ENCODE measurements around the gene PRR20C.
"Not testable (repeated sequence)": the region's sequence is repeated elsewhere in the genome, so short reads cannot be mapped to it uniquely, and the experiment has no call there.

Gene PRR20C

GRCh38 chr13:57153761-57154160 is at the start of gene PRR20C:
Gene PRR20C, plus strand, starts transcription at chr13:57154061. Its CDS starts 387 bp downstream, at chr13:57154448.
- not testable (repeated sequence) for H3K27ac ChIP-seq

GRCh38 chr13:57114945-57115344 is 38.9 kb upstream of the PRR20C start:
- no peak for TF ChIP-seq ZFX (IDR thresholded peaks at IDR 0.05; ENCODE audit: borderline replicate concordance)
- TF ChIP-seq CTCF (IDR thresholded peaks at IDR 0.05) = no peak
- no peak overlapping the region for H3K27ac ChIP-seq

- TF ChIP-seq ZFX (IDR thresholded peaks at IDR 0.05; ENCODE audit: borderline replicate concordance) (no peak), CTCF (IDR thresholded peaks at IDR 0.05) (no peak)
- H3K27ac ChIP-seq = no peak overlapping the region
These were observed 30.2 kb upstream of the PRR20C start for GRCh38 chr13:57123681-57124080.

DNA sequence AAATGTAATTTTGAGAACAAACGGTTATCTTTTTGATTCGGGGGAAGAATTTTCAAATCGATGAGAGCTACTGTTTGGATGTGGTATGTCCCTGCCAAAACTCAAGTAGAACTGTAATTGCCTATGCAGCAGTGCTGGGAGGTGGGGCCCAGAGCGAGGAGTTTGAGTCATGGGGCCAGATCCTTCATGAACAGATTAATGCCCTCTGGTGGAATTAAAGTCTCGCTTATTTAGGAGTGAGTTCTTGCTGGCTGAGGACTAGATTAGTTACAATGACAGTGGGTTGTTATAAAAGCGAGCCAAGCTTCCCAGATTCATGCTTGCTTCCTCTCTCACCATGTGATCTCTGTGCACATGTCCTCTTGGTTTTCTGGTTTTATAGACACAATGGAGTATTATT is 25.0 kb upstream of the PRR20C start:
- TF ChIP-seq ZFX (IDR thresholded peaks at IDR 0.05; ENCODE audit: borderline replicate concordance) (no peak), CTCF (IDR thresholded peaks at IDR 0.05) (no peak)
- H3K27ac ChIP-seq = no peak overlapping the region

DNA sequence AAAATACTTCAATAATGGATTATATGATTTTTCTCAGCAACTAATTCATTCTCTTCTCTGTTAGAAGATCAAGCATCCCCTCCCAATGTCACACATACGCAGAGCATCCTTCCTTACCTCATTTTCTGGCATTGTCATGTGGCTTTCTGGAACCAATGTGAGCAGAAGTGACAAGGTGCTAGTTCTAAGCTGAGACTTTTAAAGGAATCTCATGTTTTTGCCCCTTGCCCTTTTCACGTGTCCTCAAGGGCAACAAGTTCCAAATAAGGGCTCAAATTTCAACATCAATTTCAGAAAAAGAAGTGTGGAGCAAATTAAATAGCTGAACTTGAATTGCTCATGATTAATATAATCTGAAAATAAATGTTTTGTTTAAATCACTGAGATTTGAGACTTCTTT is 17.8 kb upstream of the PRR20C start:
- no peak overlapping the region for H3K27ac ChIP-seq
- TF ChIP-seq ZFX (IDR thresholded peaks at IDR 0.05; ENCODE audit: borderline replicate concordance) = no peak
- TF ChIP-seq CTCF (IDR thresholded peaks at IDR 0.05) = no peak

DNA sequence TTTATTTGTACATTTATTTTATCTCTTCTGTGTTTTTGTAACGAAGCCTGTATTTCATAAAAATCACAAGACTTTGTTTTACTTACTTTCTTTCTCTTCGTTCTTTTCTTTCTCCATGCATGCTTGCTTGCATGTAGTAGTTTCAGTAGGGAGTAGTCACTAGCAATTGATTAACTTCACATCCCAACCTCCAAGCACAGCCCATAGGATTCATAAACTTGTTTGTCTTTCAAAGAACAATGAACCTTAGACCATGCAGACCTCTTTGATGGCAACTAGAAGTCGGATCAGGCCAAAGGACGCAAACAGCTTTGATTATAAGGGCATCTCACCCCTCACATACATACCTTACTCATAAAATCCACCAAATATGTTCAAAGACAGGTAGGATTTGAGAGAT is 16.3 kb upstream of the PRR20C start:
- H3K27ac ChIP-seq = no peak overlapping the region
- TF ChIP-seq CTCF (IDR thresholded peaks at IDR 0.05) = no peak
- TF ChIP-seq ZFX (IDR thresholded peaks at IDR 0.05; ENCODE audit: borderline replicate concordance) = no peak

- no peak for TF ChIP-seq CTCF (IDR thresholded peaks at IDR 0.05)
- TF ChIP-seq ZFX (IDR thresholded peaks at IDR 0.05; ENCODE audit: borderline replicate concordance) = no peak
- H3K27ac ChIP-seq = no peak overlapping the region
These were observed 14.9 kb upstream of the PRR20C start for GRCh38 chr13:57138988-57139387.

DNA sequence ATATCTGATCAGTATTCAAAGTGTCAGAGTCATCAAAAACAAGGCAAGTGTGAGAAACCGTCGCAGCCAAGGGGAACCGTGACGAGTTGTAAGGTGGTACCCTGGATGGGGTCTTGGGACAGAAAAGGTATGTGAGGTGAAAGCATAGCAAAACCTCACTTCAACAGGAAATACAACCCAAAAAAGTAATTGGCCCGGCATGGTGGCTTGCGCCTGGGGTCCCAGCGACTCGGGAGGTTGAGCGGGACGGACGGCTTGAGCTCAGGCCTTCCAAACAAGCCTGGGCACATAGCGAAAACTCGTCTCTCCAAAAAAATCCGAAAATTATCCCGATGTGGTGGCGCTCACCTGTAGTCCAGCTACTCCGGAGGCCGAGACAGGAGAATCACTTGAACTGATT is 14.1 kb upstream of the PRR20C start:
- H3K27ac ChIP-seq = not testable (repeated sequence)

- H3K27ac ChIP-seq = not testable (repeated sequence)
These were observed 13.5 kb upstream of the PRR20C start, which contains the start of gene PRR20A for GRCh38 chr13:57140235-57140968. Gene PRR20A, plus strand, starts transcription at chr13:57140918. Its CDS starts 387 bp downstream, at chr13:57141305.

GRCh38 chr13:57147188-57147587 is 6.7 kb upstream of the PRR20C start, which contains the start of gene PRR20B:
Gene PRR20B, plus strand, starts transcription at chr13:57147488. Its CDS starts 387 bp downstream, at chr13:57147875.
- H3K27ac ChIP-seq = not testable (repeated sequence)

DNA sequence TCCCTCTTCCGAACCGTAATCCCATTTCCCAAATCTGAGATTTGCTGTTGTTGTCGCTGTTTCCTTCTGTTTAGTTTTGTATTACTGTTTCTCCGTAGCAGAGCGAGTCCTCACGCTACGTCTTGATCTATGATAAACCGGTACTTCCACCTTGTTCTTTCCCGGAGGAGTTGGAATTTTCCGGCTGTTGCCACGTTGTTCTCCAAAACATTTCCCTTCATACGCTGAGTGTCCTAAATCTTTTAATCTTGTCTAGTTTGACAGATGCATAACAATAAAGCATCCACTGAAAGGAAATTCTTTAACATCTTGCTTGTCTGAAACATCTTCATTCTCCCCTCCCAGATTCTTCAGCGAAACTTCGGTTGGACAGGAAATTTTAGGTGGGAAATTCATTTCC is 5.8 kb upstream of the PRR20C start:
- not testable (repeated sequence) for H3K27ac ChIP-seq

- H3K27ac ChIP-seq = not testable (repeated sequence)
These were observed 6.5 kb downstream of the PRR20C start, which contains the start of gene PRR20D for GRCh38 chr13:57160332-57160731. Gene PRR20D, plus strand, starts transcription at chr13:57160632. Its CDS starts 387 bp downstream, at chr13:57161019.

- H3K27ac ChIP-seq = not testable (repeated sequence)
These were observed 13.0 kb downstream of the PRR20C start, which contains the start of gene PRR20E for GRCh38 chr13:57166897-57167296. Gene PRR20E, plus strand, starts transcription at chr13:57167197. Its CDS starts 387 bp downstream, at chr13:57167584.
